ENCODE results near the gene OLFM1.
"Not testable (repeated sequence)": the region's sequence is repeated elsewhere in the genome, so short reads cannot be mapped to it uniquely, and the experiment has no call there.

Gene OLFM1

GRCh38 chr9:135135929-135136315, 48.5 kb downstream of the OLFM1 start:
- DNase-seq, result no peak

- no peak for DNase-seq
Measured at GRCh38 chr9:135136481-135136880, 49.0 kb downstream of the OLFM1 start.

DNA sequence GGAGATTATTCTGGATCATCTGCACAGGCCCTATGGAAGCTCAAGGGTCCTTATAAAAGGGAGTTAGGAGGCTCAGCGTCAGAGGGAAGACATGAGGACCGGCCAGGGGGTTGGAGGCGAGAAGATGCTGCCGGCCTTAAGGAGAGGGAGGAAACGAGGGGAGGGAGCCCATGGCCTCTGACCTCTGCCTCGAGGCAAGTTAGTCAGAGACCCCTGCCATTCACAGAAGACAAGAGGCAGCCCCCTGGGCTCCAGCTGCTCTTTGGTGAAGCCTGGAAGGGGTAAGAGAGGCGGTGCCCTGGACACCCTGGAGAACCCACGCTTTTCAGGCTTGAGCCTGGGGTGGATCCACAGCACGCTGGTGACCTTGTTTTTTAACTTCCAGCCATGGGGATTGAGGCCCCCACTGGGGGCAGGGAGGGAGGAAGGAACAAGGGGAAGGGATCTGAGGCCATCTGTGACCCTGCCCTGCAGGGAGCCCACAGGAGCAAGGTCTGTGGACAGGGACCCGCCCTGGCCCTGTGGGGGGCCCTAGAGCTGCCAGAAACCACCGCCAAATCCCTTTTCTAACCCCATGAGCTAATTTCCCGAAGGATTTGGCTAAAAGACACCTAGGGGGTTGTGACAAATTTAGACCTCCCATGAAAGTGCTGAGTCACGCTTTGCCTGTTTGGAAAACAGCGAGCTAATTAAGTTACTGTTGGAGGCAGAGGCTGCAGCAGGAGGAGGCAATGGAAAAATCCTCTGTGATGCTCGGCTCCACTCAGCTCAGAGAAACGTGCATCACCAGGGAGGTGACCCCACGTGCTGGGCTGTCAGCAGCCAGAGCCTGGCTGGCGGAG, 49.7 kb downstream of the OLFM1 start:
- DNase-seq, result peak in 1 of 3 experiments; percentile 8

- DNase-seq, result no peak
Measured at GRCh38 chr9:135138078-135138855, 50.8 kb downstream of the OLFM1 start.

- DNase-seq, result peak in 1 of 3 experiments; percentile 16
Measured at GRCh38 chr9:135139366-135139959, 52.0 kb downstream of the OLFM1 start.

DNA sequence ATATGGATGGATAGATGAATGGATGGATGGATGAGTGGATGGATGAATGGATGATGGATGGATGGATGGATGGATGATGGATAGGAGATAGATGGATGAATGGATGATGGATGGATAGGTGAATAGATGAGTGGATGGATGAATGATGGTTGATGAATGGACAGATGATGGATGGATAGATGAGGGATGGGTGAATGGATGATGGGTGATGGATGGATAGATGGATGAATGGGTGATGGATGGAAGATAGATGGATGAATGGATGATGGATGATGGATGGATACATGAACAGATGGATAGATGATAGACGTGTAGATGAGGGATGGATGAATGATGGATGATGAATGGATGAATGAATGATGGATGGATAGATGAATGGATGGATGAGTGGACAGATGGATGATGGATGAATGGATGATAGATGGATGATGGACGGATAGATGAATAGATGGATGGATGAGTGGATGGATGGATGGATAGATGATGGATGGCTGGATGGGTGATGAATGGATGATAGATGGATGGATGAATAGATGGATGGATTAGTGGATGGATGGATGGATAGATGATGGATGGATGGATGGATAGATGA, 53.8 kb downstream of the OLFM1 start:
- DNase-seq, result no peak

GRCh38 chr9:135144581-135145170, 57.2 kb downstream of the OLFM1 start:
- DNase-seq, result peak in 1 of 3 experiments; percentile 58

DNA sequence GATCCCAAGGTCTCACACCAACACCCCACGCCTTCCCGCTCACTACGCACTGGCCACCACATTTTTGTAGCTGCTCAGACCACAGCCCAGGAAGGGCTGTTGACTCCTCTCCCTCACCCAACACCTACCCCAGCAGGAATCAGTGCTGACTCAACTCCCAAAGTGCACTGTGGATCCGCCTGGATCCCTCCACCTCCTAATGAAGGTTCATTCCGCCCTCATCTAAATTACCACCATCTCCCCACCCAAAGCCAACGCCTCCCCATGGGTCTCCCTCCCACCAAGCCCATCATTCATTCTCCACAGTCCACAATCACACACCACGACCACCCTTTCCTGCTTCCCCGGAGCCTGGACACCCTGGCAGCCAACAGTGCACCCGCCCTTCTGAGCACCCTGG, 57.8 kb downstream of the OLFM1 start:
- DNase-seq, result no peak

GRCh38 chr9:135146241-135146640, 58.8 kb downstream of the OLFM1 start:
- no peak for DNase-seq

- DNase-seq, result peak in 2 of 3 experiments; percentile 15 to 26
Measured at GRCh38 chr9:135146766-135147473, 59.5 kb downstream of the OLFM1 start.

DNA sequence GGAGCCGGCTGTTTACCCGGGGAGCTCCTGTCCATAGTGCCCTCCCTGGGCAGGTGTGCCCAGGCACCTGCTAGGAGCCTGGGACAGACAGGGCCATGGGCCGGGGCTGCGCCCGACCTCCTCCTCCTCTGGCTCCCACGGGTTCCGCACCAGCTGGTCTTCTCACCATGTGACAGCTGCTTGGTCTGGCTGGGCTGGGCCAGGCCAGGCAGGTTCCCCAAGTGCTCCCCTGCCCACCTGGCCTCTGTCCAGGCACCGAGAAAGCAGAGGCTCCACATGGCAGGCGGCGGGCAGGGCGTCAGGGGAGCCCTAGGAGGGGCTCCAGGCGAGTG, 60.0 kb downstream of the OLFM1 start:
- no peak for DNase-seq

- no peak for DNase-seq
Measured at GRCh38 chr9:135147938-135148337, 60.5 kb downstream of the OLFM1 start.

GRCh38 chr9:135148386-135148785, 60.9 kb downstream of the OLFM1 start:
- DNase-seq, result no peak

GRCh38 chr9:135149901-135150300, 62.4 kb downstream of the OLFM1 start:
- not testable (repeated sequence) for DNase-seq

DNA sequence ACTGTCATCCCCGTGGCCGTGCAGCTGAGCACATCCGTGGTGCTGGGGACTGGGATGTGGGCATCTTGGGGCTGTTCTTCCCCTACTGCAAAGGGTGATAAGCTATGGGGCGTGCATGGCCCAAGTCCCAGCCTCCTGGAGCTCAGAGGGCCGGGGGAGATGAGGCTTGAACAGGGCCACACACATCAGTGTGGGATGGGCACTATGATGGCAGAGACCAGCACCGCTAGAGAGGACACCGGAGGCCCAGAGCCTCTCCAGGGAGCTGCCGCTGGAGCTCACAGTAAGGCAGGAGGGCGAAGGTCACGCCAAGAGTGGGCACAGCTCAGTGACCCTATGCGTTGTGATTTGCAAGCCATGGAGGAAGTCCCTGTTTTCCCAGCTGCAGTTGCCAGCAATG, 63.5 kb downstream of the OLFM1 start:
- DNase-seq, result no peak

DNA sequence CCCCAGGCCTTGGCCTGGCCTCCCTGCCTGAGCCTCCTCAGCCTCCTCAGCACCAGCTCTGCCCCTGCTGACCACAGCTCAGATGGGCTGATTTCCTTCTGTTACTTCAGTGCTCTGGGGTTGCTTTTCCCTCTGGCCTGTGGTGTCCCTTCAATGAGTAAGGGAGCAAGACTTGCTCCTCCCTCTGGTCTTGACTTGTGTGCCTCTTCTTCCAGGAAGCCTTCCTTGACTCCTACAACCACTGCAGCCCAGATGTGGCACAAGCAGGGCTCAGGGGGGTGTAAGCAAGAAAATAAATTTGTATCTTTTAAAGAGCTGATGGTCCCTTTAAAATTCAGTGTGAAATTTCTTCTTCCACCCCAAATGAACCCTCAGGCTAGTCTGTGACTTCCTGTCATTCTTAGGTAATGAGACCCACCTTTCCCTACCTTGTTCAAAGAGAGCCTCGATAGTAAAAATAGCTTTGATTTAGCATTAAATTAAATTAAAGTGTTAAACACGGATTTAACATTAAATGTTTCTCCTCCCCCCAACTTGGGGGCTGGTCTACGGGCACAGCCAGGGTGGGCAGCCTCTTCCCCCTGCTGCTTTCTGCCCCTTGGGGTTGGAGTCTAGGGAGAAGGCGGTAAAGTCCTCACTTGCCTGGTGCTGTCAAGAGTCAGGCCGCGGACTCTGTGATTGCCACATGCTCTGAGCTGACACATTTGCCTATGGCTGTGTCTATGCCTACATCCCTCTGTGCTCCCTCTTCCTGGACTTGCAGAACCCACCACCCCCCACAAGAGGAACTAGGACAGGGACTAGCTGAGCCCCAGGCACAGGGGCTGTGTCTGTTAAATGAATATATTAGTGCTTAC, 64.5 kb downstream of the OLFM1 start:
- DNase-seq, result no peak

DNA sequence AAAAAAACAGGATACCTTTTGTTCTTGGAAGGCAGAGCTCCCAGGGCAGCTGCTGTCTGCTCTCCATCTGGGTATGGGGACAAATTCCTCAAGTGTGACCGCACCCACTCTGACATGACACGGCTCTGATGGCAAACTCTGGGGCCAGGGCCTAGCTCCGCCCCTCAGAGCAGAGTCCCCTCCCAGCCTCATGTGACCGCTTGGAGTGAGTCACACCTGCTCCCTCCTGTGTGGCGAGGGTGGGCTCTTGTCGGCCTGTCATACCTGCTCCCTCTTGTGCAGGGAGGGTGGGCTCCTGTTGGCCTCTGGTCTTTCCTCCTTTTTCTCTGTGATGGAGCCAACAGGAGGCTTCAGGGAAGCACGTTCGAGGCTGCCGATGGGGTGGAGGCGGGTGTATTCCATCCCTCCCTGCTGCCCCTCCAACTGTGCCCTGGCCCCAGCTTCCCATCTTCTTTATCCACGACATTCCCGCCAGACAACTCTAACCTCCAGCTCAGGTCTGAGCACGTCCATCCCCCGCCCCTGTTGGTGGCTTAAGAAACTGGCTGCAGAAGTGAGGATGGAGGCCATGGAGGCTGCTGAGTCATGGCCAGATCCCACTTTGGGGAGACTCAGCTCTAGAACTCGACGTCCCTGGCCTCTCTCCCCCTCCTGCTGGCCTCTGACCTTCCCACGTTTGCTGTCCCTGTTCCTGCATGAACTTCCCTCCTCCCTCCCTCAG, 65.3 kb downstream of the OLFM1 start:
- no peak for DNase-seq

- no peak for DNase-seq
Measured at GRCh38 chr9:135154050-135154615, 66.7 kb downstream of the OLFM1 start.

GRCh38 chr9:135155396-135155795, 67.9 kb downstream of the OLFM1 start:
- DNase-seq, result no peak

Data from NCI-H1417 (cell line).